ENCODE results near the gene MTUS2. TPM values are rescaled to one million over a fixed set of nuclear protein-coding genes. Genes with fewer than 3 reads are reported as not detected.
"Not testable (repeated sequence)": the region's sequence is repeated elsewhere in the genome, so short reads cannot be mapped to it uniquely, and the experiment has no call there.

The MTUS2 gene
- total RNA-seq, 1 donor from 2014 or later = 0.41 TPM

- no peak for TF ChIP-seq CTCF (IDR thresholded peaks at IDR 0.05)
- no peak overlapping the region for H3K27ac ChIP-seq
- intact Hi-C loops (cut with DNase I) = no loop called here
- H3K4me3 ChIP-seq = no peak overlapping the region
- no peak for DNase-seq
- H3K36me3 ChIP-seq = no peaks in the 10 kb centered on the region
- H3K9me3 ChIP-seq = no peaks in the 10 kb centered on the region
- H3K27me3 ChIP-seq = no peaks in the 10 kb centered on the region
- peak; percentile 27 for ATAC-seq
- no peaks in the 10 kb centered on the region for H3K4me1 ChIP-seq
Measured at GRCh38 chr13:29204651-29205050, 384.5 kb downstream of the MTUS2 start.

GRCh38 chr13:29210676-29211075 is 390.5 kb downstream of the MTUS2 start:
- Histone ChIP-seq H3K9me3 (no peaks in the 10 kb centered on the region), H3K27me3 (no peaks in the 10 kb centered on the region), H3K27ac (no peak overlapping the region), H3K36me3 (no peaks in the 10 kb centered on the region), H3K4me1 (no peaks in the 10 kb centered on the region), H3K4me3 (no peak overlapping the region)
- DNase-seq (no peak), ATAC-seq (peak; percentile 13)
- no peak for TF ChIP-seq CTCF (IDR thresholded peaks at IDR 0.05)
- intact Hi-C loops (cut with DNase I) = no loop called here

- H3K4me3 ChIP-seq; H3K9me3 ChIP-seq; intact Hi-C loops (cut with DNase I); H3K4me1 ChIP-seq; H3K27me3 ChIP-seq; H3K36me3 ChIP-seq; H3K27ac ChIP-seq; DNase-seq: not testable (repeated sequence)
- ATAC-seq = peak; percentile 29
Measured at GRCh38 chr13:29211162-29211561, 391.0 kb downstream of the MTUS2 start.

- ATAC-seq (no peak), DNase-seq (no peak)
- H3K4me1 ChIP-seq = no peaks in the 10 kb centered on the region
- intact Hi-C loops (cut with DNase I) = no loop called here
- H3K36me3 ChIP-seq = no peaks in the 10 kb centered on the region
- TF ChIP-seq CTCF (IDR thresholded peaks at IDR 0.05) = no peak
- no peak overlapping the region for H3K4me3 ChIP-seq
- no peaks in the 10 kb centered on the region for H3K9me3 ChIP-seq
- no peaks in the 10 kb centered on the region for H3K27me3 ChIP-seq
- H3K27ac ChIP-seq = no peak overlapping the region
Measured at GRCh38 chr13:29222458-29222857, 402.3 kb downstream of the MTUS2 start.

GRCh38 chr13:29224206-29224605 is 404.1 kb downstream of the MTUS2 start:
- H3K27ac ChIP-seq = no peak overlapping the region
- H3K36me3 ChIP-seq = no peaks in the 10 kb centered on the region
- no peak for ATAC-seq
- H3K27me3 ChIP-seq = no peaks in the 10 kb centered on the region
- intact Hi-C loops (cut with DNase I) = no loop called here
- no peak for TF ChIP-seq CTCF (IDR thresholded peaks at IDR 0.05)
- no peak for DNase-seq
- no peaks in the 10 kb centered on the region for H3K9me3 ChIP-seq
- H3K4me3 ChIP-seq = no peak overlapping the region
- no peaks in the 10 kb centered on the region for H3K4me1 ChIP-seq

GRCh38 chr13:29227576-29227975 is 407.4 kb downstream of the MTUS2 start:
- ATAC-seq = peak; percentile 82
- no peak for DNase-seq
- TF ChIP-seq CTCF (IDR thresholded peaks at IDR 0.05) = no peak
- intact Hi-C loops (cut with DNase I) = no loop called here
- Histone ChIP-seq H3K4me1 (no peaks in the 10 kb centered on the region), H3K4me3 (no peak overlapping the region), H3K36me3 (no peaks in the 10 kb centered on the region), H3K27me3 (no peaks in the 10 kb centered on the region), H3K9me3 (no peaks in the 10 kb centered on the region), H3K27ac (no peak overlapping the region)
